ENCODE measurements around the gene RALY.

- TF ChIP-seq, protein P1, sequence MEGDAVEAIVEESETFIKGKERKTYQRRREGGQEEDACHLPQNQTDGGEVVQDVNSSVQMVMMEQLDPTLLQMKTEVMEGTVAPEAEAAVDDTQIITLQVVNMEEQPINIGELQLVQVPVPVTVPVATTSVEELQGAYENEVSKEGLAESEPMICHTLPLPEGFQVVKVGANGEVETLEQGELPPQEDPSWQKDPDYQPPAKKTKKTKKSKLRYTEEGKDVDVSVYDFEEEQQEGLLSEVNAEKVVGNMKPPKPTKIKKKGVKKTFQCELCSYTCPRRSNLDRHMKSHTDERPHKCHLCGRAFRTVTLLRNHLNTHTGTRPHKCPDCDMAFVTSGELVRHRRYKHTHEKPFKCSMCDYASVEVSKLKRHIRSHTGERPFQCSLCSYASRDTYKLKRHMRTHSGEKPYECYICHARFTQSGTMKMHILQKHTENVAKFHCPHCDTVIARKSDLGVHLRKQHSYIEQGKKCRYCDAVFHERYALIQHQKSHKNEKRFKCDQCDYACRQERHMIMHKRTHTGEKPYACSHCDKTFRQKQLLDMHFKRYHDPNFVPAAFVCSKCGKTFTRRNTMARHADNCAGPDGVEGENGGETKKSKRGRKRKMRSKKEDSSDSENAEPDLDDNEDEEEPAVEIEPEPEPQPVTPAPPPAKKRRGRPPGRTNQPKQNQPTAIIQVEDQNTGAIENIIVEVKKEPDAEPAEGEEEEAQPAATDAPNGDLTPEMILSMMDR (IDR thresholded peaks at IDR 0.05): no peak
- TF ChIP-seq POLR2A (IDR thresholded peaks at IDR 0.05): no peak
Observed at GRCh38 chr20:34037121-34037520, 43.4 kb downstream of the RALY start.

All from ovary (tissue), 3 donors.